Measurements from ENCODE around the gene LYRM2. TPM values are rescaled to one million over a fixed set of nuclear protein-coding genes. Genes with fewer than 3 reads are reported as not detected.
A peak's percentile ranks its signal among the peaks of the same experiment; 100 is the strongest.

Gene LYRM2
- total and polyA plus RNA-seq, 2 of the 8 experiments (the other 6 are each of a cell fraction or from before 2014, with no cell fraction given) = 7.3 to 25.7 TPM

GRCh38 chr6:89559487-89559886 is 79.1 kb downstream of the LYRM2 start:
- Histone ChIP-seq H3K79me1 (ENCODE audit: low read depth, low read length) (no peaks in the 10 kb centered on the region), H3K9ac (replicated peaks in 1 of 4; ENCODE audit: extremely low read depth in 1 of 4, low read depth in 3 of 4, low read length in 3 of 4) (no peak overlapping the region), H3K56ac (replicated peaks; ENCODE audit: insufficient read length, low read depth, low read length) (no peak overlapping the region), H3K79me2 (ENCODE audit: control insufficient read depth in 1 of 2, insufficient read depth in 2 of 2, low read length in 2 of 2) (no peaks in the 10 kb centered on the region), H3K4me2 (ENCODE audit: insufficient read depth in 1 of 2, low read depth in 2 of 2, low read length in 2 of 2) (no peak overlapping the region), H2AFZ (ENCODE audit: low read length) (no peak overlapping the region), H3K23me2 (ENCODE audit: low read depth, low read length) (no peaks in the 10 kb centered on the region), H3K36me3 (ENCODE audit: control insufficient read depth in 2 of 4, insufficient read depth in 4 of 4, low read length in 3 of 4) (no peaks in the 10 kb centered on the region; a peak in 1 of 8 replicates), H2BK5ac (ENCODE audit: low read depth, low read length) (no peak overlapping the region), H3K18ac (ENCODE audit: extremely low read depth, low read length) (no peak overlapping the region), H4K20me1 (replicated peaks in 1 of 2; ENCODE audit: control insufficient read depth in 1 of 2, insufficient read depth in 2 of 2, low read length in 2 of 2) (no peaks in the 10 kb centered on the region), H4K5ac (ENCODE audit: insufficient read length, low read depth, low read length) (no peak overlapping the region), H2BK12ac (ENCODE audit: low read depth, low read length) (no peak overlapping the region), H2AK5ac (ENCODE audit: low read depth, low read length) (no peak overlapping the region), H3K4ac (replicated peaks; ENCODE audit: insufficient read length, low read depth, low read length) (no peak overlapping the region), H4K8ac (ENCODE audit: extremely low read depth, insufficient read depth, low read length) (no peak overlapping the region), H2BK120ac (replicated peaks; ENCODE audit: low read depth, low read length) (no peak overlapping the region), H4K91ac (replicated peaks; ENCODE audit: insufficient read length, low read length) (no peak overlapping the region), H3K9me3 (ENCODE audit: insufficient read depth in 2 of 2, low read depth in 1 of 2, low read length in 1 of 2) (peaks cover 12 to 17% of the 10 kb centered on the region in 2 experiments), H2BK15ac (ENCODE audit: low read length) (no peak overlapping the region), H2BK20ac (ENCODE audit: low read length) (no peak overlapping the region), H3K23ac (ENCODE audit: insufficient read length) (no peak overlapping the region), H3K27ac (ENCODE audit: low read depth, low read length) (no peak overlapping the region), H3K4me1 (replicated peaks in 1 of 4; ENCODE audit: control insufficient read depth in 3 of 4, insufficient read depth in 4 of 4, low read length in 3 of 4) (peaks cover 2 to 22% (median 11%) of the 10 kb centered on the region in 4 experiments; a peak in 6 of 7 replicates), H3K27me3 (replicated peaks in 1 of 4; ENCODE audit: control insufficient read depth in 3 of 4, extremely low read depth in 1 of 4, insufficient read depth in 3 of 4, low read length in 3 of 4) (peaks cover 0 to 3% (median 0%) of the 10 kb centered on the region in 4 experiments; a peak in 1 of 7 replicates), H3K14ac (ENCODE audit: insufficient read length) (no peak overlapping the region), H3K4me3 (ENCODE audit: extremely low read depth in 1 of 4, insufficient read depth in 2 of 4, low read depth in 3 of 4, low read length in 4 of 4) (no peak overlapping the region)
- FAIRE-seq (no peak), DNase-seq (ENCODE audit: low read depth in 1 of 2, low spot score in 2 of 2) (no peak)
- POLR2A ChIA-PET (ENCODE audit: partially characterized antibody) = no interaction called here
- no peak for TF ChIP-seq NRF1 (IDR thresholded peaks at IDR 0.05; ENCODE audit: low read depth, low read length)
- TF ChIP-seq TEAD4 (IDR thresholded peaks at IDR 0.05; ENCODE audit: low read depth, low read length) = peak; percentile 48; the same call in 1 of the 2 replicates
- WGBS, 2 experiments (ENCODE audit: extremely low coverage in 1 of 2, insufficient coverage in 1 of 2, insufficient read length in 1 of 2, insufficient replicate concordance in 2 of 2, low coverage in 1 of 2, low lambda C conversion rate in 2 of 2, missing lambda C conversion rate in 1 of 2) = 94% methylated on average over 1 of the region's 1 CpG; no CpG with 5 or more reads in 1 of the 2 experiments
- CTCF ChIA-PET (ENCODE audit: partially characterized antibody) = no interaction called here
